Hepatocyte (in vitro differentiated cells): ENCODE results near the gene ITFG1. TPM values are rescaled to one million over a fixed set of nuclear protein-coding genes. Genes with fewer than 3 reads are reported as not detected.

Source experiments
- DNase-seq: peaks from one replicate; pipeline ENCODE4 v3.0.0-alpha.2; 2016; ENCODE audit warnings: low spot score
- H2AFZ ChIP-seq: fragments of 200-600 bp; sonication (generic); 2 replicates; pipeline ENCODE4 v1.6.0; 2016; ENCODE audit warnings: antibody characterized with exemption, mild to moderate bottlenecking
- H3K27ac ChIP-seq: fragments of 200-600 bp; sonication (generic); 2 replicates; pipeline ENCODE4 v1.5.1; 2016; ENCODE audit warnings: mild to moderate bottlenecking
- H3K27me3 ChIP-seq: fragments of 200-600 bp; sonication (generic); 2 replicates; pipeline ENCODE4 v1.6.1; 2016
- H3K36me3 ChIP-seq: fragments of 200-600 bp; sonication (generic); replicated peaks from 2 replicates; pipeline ENCODE4 v1.5.1; 2016; ENCODE audit warnings: low read depth; ENCODE audit not compliant: insufficient read depth
- H3K4me1 ChIP-seq: fragments of 200-600 bp; sonication (generic); 2 replicates; pipeline ENCODE4 v1.5.1; 2016; ENCODE audit warnings: mild to moderate bottlenecking, moderate library complexity; ENCODE audit not compliant: insufficient read depth
- H3K4me2 ChIP-seq: fragments of 200-600 bp; sonication (generic); 2 replicates; pipeline ENCODE4 v1.6.0; 2016
- H3K4me3 ChIP-seq: fragments of 200-600 bp; sonication (generic); 2 replicates; pipeline ENCODE4 v1.5.1; 2016; ENCODE audit warnings: mild to moderate bottlenecking
- H3K79me2 ChIP-seq: fragments of 200-600 bp; sonication (generic); 2 replicates; pipeline ENCODE4 v1.6.0; 2017; ENCODE audit warnings: mild to moderate bottlenecking
- H3K9me2 ChIP-seq: fragments of 200-600 bp; sonication (generic); replicated peaks from 2 replicates; pipeline ENCODE4 v1.6.0; 2017; ENCODE audit warnings: mild to moderate bottlenecking; ENCODE audit not compliant: insufficient read depth
- H3K9me3 ChIP-seq: fragments of 200-600 bp; sonication (generic); 2 replicates; pipeline ENCODE4 v1.5.1; 2016; ENCODE audit warnings: low read depth, mild to moderate bottlenecking
- H4K20me1 ChIP-seq: fragments of 200-600 bp; sonication (generic); 2 replicates; pipeline ENCODE4 v1.6.0; 2016; ENCODE audit warnings: mild to moderate bottlenecking; ENCODE audit not compliant: insufficient read depth, poor library complexity, severe bottlenecking
- EZH2 ChIP-seq: fragments of 200-600 bp; sonication (generic); IDR thresholded peaks from 2 replicates; pipeline ENCODE4 v1.6.1; 2016; ENCODE audit warnings: antibody characterized with exemption, mild to moderate bottlenecking, borderline replicate concordance
- EZH2phosphoT487 ChIP-seq: fragments of 200-600 bp; sonication (generic); IDR thresholded peaks from one replicate; pipeline ENCODE4 v1.6.1; 2018; ENCODE audit warnings: antibody characterized with exemption, mild to moderate bottlenecking, low read depth, moderate library complexity; ENCODE audit not compliant: unreplicated experiment, severe bottlenecking
- WGBS: methylation state at CpG from one replicate; pipeline ENCODE4 v1.1.6; 2016; ENCODE audit warnings: low lambda C conversion rate; ENCODE audit errors: missing lambda C conversion rate; 5-methylcytosine and 5-hydroxymethylcytosine counted together
- polyA plus RNA-seq: library from polyadenylated mRNA; unstranded; fragments of >200 nt; fragmentation: Nextera tagmentation; extraction: Ambion mirVana; gene quantifications from 2 replicates; pipeline ENCODE4 v1.2.1, GENCODE V29; 2016
- total RNA-seq: library from RNA; depleted of rRNA; stranded (reverse); fragments of >200 nt; gene quantifications from 2 replicates; pipeline ENCODE4 v1.2.3, GENCODE V29; 2014
- TF ChIP-seq, protein P1 (sequence below): fragments of 200-600 bp; sonication (generic); IDR thresholded peaks from 2 replicates; pipeline ENCODE4 v1.5.1; 2016; ENCODE audit warnings: antibody characterized with exemption, mild to moderate bottlenecking; ENCODE audit not compliant: poor library complexity

Gene ITFG1
- total and polyA plus RNA-seq, 2 experiments from 2014 or later, result 87.8 to 91.4 TPM

- Histone ChIP-seq H3K4me2 (no peak overlapping the region), H4K20me1 (no peaks in the 10 kb centered on the region), H2AFZ (no peak overlapping the region), H3K79me2 (no peaks in the 10 kb centered on the region), H3K9me2 (no peaks in the 10 kb centered on the region), H3K4me1 (no peaks in the 10 kb centered on the region), H3K9me3 (no peaks in the 10 kb centered on the region), H3K27ac (no peak overlapping the region), H3K4me3 (no peak overlapping the region), H3K27me3 (no peaks in the 10 kb centered on the region), H3K36me3 (no peaks in the 10 kb centered on the region)
- WGBS, result 92% methylated on average over 4 of the region's 4 CpGs
- no peak for DNase-seq
- TF ChIP-seq, protein P1, sequence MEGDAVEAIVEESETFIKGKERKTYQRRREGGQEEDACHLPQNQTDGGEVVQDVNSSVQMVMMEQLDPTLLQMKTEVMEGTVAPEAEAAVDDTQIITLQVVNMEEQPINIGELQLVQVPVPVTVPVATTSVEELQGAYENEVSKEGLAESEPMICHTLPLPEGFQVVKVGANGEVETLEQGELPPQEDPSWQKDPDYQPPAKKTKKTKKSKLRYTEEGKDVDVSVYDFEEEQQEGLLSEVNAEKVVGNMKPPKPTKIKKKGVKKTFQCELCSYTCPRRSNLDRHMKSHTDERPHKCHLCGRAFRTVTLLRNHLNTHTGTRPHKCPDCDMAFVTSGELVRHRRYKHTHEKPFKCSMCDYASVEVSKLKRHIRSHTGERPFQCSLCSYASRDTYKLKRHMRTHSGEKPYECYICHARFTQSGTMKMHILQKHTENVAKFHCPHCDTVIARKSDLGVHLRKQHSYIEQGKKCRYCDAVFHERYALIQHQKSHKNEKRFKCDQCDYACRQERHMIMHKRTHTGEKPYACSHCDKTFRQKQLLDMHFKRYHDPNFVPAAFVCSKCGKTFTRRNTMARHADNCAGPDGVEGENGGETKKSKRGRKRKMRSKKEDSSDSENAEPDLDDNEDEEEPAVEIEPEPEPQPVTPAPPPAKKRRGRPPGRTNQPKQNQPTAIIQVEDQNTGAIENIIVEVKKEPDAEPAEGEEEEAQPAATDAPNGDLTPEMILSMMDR, result no peak
- TF ChIP-seq EZH2phosphoT487 (no peak), EZH2 (no peak)
Measured at GRCh38 chr16:47125757-47126156, 335.1 kb downstream of the ITFG1 start.

DNA sequence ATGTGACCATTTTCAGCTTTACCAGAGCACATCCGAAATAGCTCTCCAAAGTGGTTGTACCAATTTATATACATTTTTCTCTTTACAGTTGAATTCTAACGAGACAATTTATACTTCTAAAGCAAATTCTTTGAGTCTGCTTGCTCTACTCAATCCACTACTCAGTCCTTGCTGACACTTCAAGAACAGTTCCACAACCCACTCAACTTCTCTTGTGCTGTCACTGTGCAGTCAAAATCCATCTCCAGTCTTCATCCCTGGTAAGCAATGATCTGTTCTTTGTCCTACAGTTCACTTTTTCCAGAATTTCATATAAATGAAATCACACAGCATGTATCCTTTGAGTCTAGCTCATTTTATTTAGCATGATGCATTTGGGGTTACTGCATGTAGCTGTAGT is 347.7 kb downstream of the ITFG1 start:
- Histone ChIP-seq H2AFZ (no peak overlapping the region), H3K27me3 (no peaks in the 10 kb centered on the region), H3K79me2 (no peaks in the 10 kb centered on the region), H3K4me3 (no peak overlapping the region), H3K9me3 (no peaks in the 10 kb centered on the region), H3K36me3 (no peaks in the 10 kb centered on the region), H3K4me2 (no peak overlapping the region), H3K27ac (no peak overlapping the region), H4K20me1 (no peaks in the 10 kb centered on the region), H3K4me1 (no peaks in the 10 kb centered on the region), H3K9me2 (no peaks in the 10 kb centered on the region)
- 92% methylated on average over 2 of the region's 2 CpGs for WGBS
- TF ChIP-seq, protein P1, result no peak
- TF ChIP-seq EZH2, result no peak
- TF ChIP-seq EZH2phosphoT487, result no peak
- no peak for DNase-seq

- H3K9me2 ChIP-seq, result no peaks in the 10 kb centered on the region
- no peaks in the 10 kb centered on the region for H3K27me3 ChIP-seq
- 96% methylated on average over 3 of the region's 3 CpGs for WGBS
- TF ChIP-seq EZH2 (no peak), EZH2phosphoT487 (no peak)
- TF ChIP-seq, protein P1, result no peak
- H3K79me2 ChIP-seq, result no peaks in the 10 kb centered on the region
- no peaks in the 10 kb centered on the region for H3K9me3 ChIP-seq
- no peaks in the 10 kb centered on the region for H4K20me1 ChIP-seq
- H3K4me2 ChIP-seq, result no peak overlapping the region
- no peak overlapping the region for H3K4me3 ChIP-seq
- no peak overlapping the region for H3K27ac ChIP-seq
- no peak for DNase-seq
- no peaks in the 10 kb centered on the region for H3K36me3 ChIP-seq
- no peak overlapping the region for H2AFZ ChIP-seq
- H3K4me1 ChIP-seq, result no peaks in the 10 kb centered on the region
Measured at GRCh38 chr16:47110939-47111338, 349.9 kb downstream of the ITFG1 start.

GRCh38 chr16:47109361-47109760 is 351.5 kb downstream of the ITFG1 start:
- H4K20me1 ChIP-seq, result no peaks in the 10 kb centered on the region

More at GRCh38 chr16:47109361-47109760, 351.5 kb downstream of the ITFG1 start:
- no peak overlapping the region for H3K4me2 ChIP-seq
- no peaks in the 10 kb centered on the region for H3K36me3 ChIP-seq
- no peaks in the 10 kb centered on the region for H3K27me3 ChIP-seq
- H2AFZ ChIP-seq, result no peak overlapping the region
- TF ChIP-seq EZH2 (no peak), EZH2phosphoT487 (no peak)
- TF ChIP-seq, protein P1, result no peak
- H3K4me3 ChIP-seq, result no peak overlapping the region
- 99% methylated on average over 5 of the region's 5 CpGs for WGBS
- no peaks in the 10 kb centered on the region for H3K9me3 ChIP-seq
- H3K9me2 ChIP-seq, result no peaks in the 10 kb centered on the region
- H3K79me2 ChIP-seq, result no peaks in the 10 kb centered on the region
- no peaks in the 10 kb centered on the region for H3K4me1 ChIP-seq
- no peak overlapping the region for H3K27ac ChIP-seq
- DNase-seq, result no peak
